Measurements from ENCODE around the gene DGKH. TPM values are rescaled to one million over a fixed set of nuclear protein-coding genes. Genes with fewer than 3 reads are reported as not detected.
"Not testable (repeated sequence)": the region's sequence is repeated elsewhere in the genome, so short reads cannot be mapped to it uniquely, and the experiment has no call there.

DGKH gene
- total RNA-seq, 1 experiment from 2014 or later = 19.1 TPM

GRCh38 chr13:42140494-42140893, 92.0 kb downstream of the DGKH start:
- CTCF ChIA-PET = no interaction called here
- Mint-ChIP-seq H3K27ac (ENCODE audit: unreplicated experiment) (no peak overlapping the region), H3K4me1 (ENCODE audit: low read depth, unreplicated experiment) (no peaks in the 10 kb centered on the region), H3K9me3 (ENCODE audit: low read depth, unreplicated experiment) (no peaks in the 10 kb centered on the region), H3K4me3 (ENCODE audit: low read depth, unreplicated experiment) (no peak overlapping the region), H3K27me3 (ENCODE audit: unreplicated experiment) (no peaks in the 10 kb centered on the region), H3K36me3 (ENCODE audit: insufficient read depth, unreplicated experiment) (no peaks in the 10 kb centered on the region)
- no TSS peak for BruUV-seq (replicated peaks)
- intact Hi-C loops (cut with micrococcal nuclease; ENCODE audit: unreplicated experiment) = no loop called here
- no peak for DNase-seq
- TF ChIP-seq, protein P1, sequence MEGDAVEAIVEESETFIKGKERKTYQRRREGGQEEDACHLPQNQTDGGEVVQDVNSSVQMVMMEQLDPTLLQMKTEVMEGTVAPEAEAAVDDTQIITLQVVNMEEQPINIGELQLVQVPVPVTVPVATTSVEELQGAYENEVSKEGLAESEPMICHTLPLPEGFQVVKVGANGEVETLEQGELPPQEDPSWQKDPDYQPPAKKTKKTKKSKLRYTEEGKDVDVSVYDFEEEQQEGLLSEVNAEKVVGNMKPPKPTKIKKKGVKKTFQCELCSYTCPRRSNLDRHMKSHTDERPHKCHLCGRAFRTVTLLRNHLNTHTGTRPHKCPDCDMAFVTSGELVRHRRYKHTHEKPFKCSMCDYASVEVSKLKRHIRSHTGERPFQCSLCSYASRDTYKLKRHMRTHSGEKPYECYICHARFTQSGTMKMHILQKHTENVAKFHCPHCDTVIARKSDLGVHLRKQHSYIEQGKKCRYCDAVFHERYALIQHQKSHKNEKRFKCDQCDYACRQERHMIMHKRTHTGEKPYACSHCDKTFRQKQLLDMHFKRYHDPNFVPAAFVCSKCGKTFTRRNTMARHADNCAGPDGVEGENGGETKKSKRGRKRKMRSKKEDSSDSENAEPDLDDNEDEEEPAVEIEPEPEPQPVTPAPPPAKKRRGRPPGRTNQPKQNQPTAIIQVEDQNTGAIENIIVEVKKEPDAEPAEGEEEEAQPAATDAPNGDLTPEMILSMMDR (IDR thresholded peaks at IDR 0.05; ENCODE audit: unreplicated experiment) = no peak

- H3K9me3 Mint-ChIP-seq (ENCODE audit: low read depth, unreplicated experiment); H3K27ac Mint-ChIP-seq (ENCODE audit: unreplicated experiment); H3K4me1 Mint-ChIP-seq (ENCODE audit: low read depth, unreplicated experiment); H3K27me3 Mint-ChIP-seq (ENCODE audit: unreplicated experiment); intact Hi-C loops (cut with micrococcal nuclease; ENCODE audit: unreplicated experiment); DNase-seq; H3K36me3 Mint-ChIP-seq (ENCODE audit: insufficient read depth, unreplicated experiment); H3K4me3 Mint-ChIP-seq (ENCODE audit: low read depth, unreplicated experiment); CTCF ChIA-PET; BruUV-seq (replicated peaks): not testable (repeated sequence)
Observed at GRCh38 chr13:42141052-42141451, 92.6 kb downstream of the DGKH start.

GRCh38 chr13:42146359-42146758, 97.9 kb downstream of the DGKH start:
- Mint-ChIP-seq H3K27me3 (ENCODE audit: unreplicated experiment) (no peaks in the 10 kb centered on the region), H3K4me3 (ENCODE audit: low read depth, unreplicated experiment) (no peak overlapping the region), H3K9me3 (ENCODE audit: low read depth, unreplicated experiment) (no peaks in the 10 kb centered on the region), H3K27ac (ENCODE audit: unreplicated experiment) (no peak overlapping the region), H3K36me3 (ENCODE audit: insufficient read depth, unreplicated experiment) (no peaks in the 10 kb centered on the region), H3K4me1 (ENCODE audit: low read depth, unreplicated experiment) (no peaks in the 10 kb centered on the region)
- TF ChIP-seq, protein P1 (IDR thresholded peaks at IDR 0.05; ENCODE audit: unreplicated experiment) = no peak
- intact Hi-C loops (cut with micrococcal nuclease; ENCODE audit: unreplicated experiment) = no loop called here
- CTCF ChIA-PET = no interaction called here
- BruUV-seq (replicated peaks) = no TSS peak
- no peak for DNase-seq

DNA sequence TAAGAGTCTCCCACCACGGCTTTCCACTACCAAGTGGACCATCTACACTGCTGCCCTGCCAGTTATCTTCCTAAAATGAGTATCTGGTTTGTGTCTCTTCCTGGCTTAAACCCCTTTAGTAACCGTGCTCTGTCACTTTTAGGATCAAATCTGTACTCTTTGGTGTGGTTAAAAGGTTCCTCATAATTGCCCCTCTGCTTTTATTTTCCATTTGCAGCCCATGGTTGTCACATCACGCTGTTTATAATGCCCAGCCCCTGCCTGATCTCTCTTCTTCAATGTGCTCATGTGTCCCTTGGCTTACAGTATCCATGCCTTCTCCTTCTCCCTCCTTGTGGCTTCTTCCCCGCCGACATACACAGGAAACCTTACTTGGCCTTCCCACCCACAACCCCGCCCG, 100.1 kb downstream of the DGKH start:
- no TSS peak for BruUV-seq (replicated peaks)
- Mint-ChIP-seq H3K27ac (ENCODE audit: unreplicated experiment) (no peak overlapping the region), H3K9me3 (ENCODE audit: low read depth, unreplicated experiment) (no peaks in the 10 kb centered on the region), H3K36me3 (ENCODE audit: insufficient read depth, unreplicated experiment) (no peaks in the 10 kb centered on the region), H3K4me3 (ENCODE audit: low read depth, unreplicated experiment) (no peak overlapping the region), H3K27me3 (ENCODE audit: unreplicated experiment) (no peaks in the 10 kb centered on the region), H3K4me1 (ENCODE audit: low read depth, unreplicated experiment) (no peaks in the 10 kb centered on the region)
- TF ChIP-seq, protein P1 (IDR thresholded peaks at IDR 0.05; ENCODE audit: unreplicated experiment) = no peak
- intact Hi-C loops (cut with micrococcal nuclease; ENCODE audit: unreplicated experiment) = no loop called here
- CTCF ChIA-PET = no interaction called here
- no peak for DNase-seq

DNA sequence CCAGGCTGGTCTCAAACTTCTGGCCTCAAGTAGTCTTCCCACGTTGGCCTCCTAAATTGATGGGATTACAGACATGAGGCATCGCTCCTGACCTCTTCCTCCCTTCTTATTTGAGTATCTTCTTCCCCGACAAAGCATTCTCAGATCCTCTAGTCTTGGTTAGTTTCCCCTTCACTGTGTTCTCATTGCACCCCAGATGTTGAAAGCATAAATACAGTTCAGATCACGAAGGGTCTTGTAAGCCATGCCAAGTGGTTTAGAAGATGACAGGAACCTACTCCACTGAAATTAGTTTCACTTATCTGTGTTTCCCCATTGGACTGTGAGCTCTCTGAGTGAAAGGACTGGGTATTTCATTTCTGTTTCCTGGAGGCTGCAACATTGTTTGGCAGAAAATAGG, 100.7 kb downstream of the DGKH start:
- BruUV-seq (replicated peaks) = no TSS peak
- Mint-ChIP-seq H3K4me3 (ENCODE audit: low read depth, unreplicated experiment) (no peak overlapping the region), H3K27ac (ENCODE audit: unreplicated experiment) (no peak overlapping the region), H3K4me1 (ENCODE audit: low read depth, unreplicated experiment) (no peaks in the 10 kb centered on the region), H3K36me3 (ENCODE audit: insufficient read depth, unreplicated experiment) (no peaks in the 10 kb centered on the region), H3K27me3 (ENCODE audit: unreplicated experiment) (no peaks in the 10 kb centered on the region), H3K9me3 (ENCODE audit: low read depth, unreplicated experiment) (no peaks in the 10 kb centered on the region)
- intact Hi-C loops (cut with micrococcal nuclease; ENCODE audit: unreplicated experiment) = no loop called here
- CTCF ChIA-PET = no interaction called here
- DNase-seq = no peak
- TF ChIP-seq, protein P1 (IDR thresholded peaks at IDR 0.05; ENCODE audit: unreplicated experiment) = no peak

All from Calu3 (cell line).